Coronary artery (tissue), 2 donors: ENCODE data around the gene TSPAN3.

ENCODE experiments used
- DNase-seq: peaks from one replicate; pipeline ENCODE4 v3.0.0-alpha.2; 2017; ENCODE audit warnings: low spot score
- H3K27ac ChIP-seq, 2 donors: fragments of 200-600 bp; sonication (generic); one replicate each; pipeline ENCODE4 v1.5.1; 2016 to 2019
- H3K4me3 ChIP-seq: fragments of 200-600 bp; sonication (generic); 2 replicates; pipeline ENCODE4 v1.5.1; 2016; ENCODE audit warnings: mild to moderate bottlenecking, moderate library complexity
- CTCF ChIP-seq: fragments of 200-600 bp; sonication (generic); IDR thresholded peaks from one replicate; pipeline ENCODE4 v1.5.1; 2019; ENCODE audit warnings: antibody characterized with exemption

TSPAN3 gene

GRCh38 chr15:77021803-77022381, 49.0 kb downstream of the TSPAN3 start:
- no peak for DNase-seq
- no peak for TF ChIP-seq CTCF
- peak overlapping the region in 1 of 2 donors; percentile 45 for H3K27ac ChIP-seq
- H3K4me3 ChIP-seq: no peak overlapping the region

GRCh38 chr15:77021088-77021481, 49.8 kb downstream of the TSPAN3 start:
- DNase-seq: no peak
- TF ChIP-seq CTCF: no peak
- no peak overlapping the region for H3K27ac ChIP-seq
- no peak overlapping the region for H3K4me3 ChIP-seq

- no peak overlapping the region for H3K27ac ChIP-seq
- H3K4me3 ChIP-seq: no peak overlapping the region
- DNase-seq: no peak
- no peak for TF ChIP-seq CTCF
These were observed 50.4 kb downstream of the TSPAN3 start for GRCh38 chr15:77020348-77021087.

GRCh38 chr15:77019521-77020331, 51.2 kb downstream of the TSPAN3 start:
- Histone ChIP-seq H3K27ac (no peak overlapping the region), H3K4me3 (no peak overlapping the region)
- TF ChIP-seq CTCF: no peak
- DNase-seq: no peak

- no peak for DNase-seq
- TF ChIP-seq CTCF: no peak
- Histone ChIP-seq H3K27ac (no peak overlapping the region), H3K4me3 (no peak overlapping the region)
These were observed 52.0 kb downstream of the TSPAN3 start for GRCh38 chr15:77018796-77019505.

GRCh38 chr15:77017761-77018720, 52.9 kb downstream of the TSPAN3 start:
- no peak overlapping the region for H3K27ac ChIP-seq
- H3K4me3 ChIP-seq: no peak overlapping the region
- DNase-seq: no peak
- no peak for TF ChIP-seq CTCF
